ENCODE measurements around the gene APOC3. TPM values are rescaled to one million over a fixed set of nuclear protein-coding genes. Genes with fewer than 3 reads are reported as not detected.

The APOC3 gene
- total and polyA plus RNA-seq, 7 experiments from 2014 or later = not detected

GRCh38 chr11:116826751-116827431, 2.8 kb upstream of the APOC3 start:
- H3K36me3 ChIP-seq (ENCODE audit: control insufficient read depth in 2 of 3, insufficient read depth in 3 of 3, low read length in 3 of 3) = no peaks in the 10 kb centered on the region
- no peak overlapping the region for H3K4me3 ChIP-seq (ENCODE audit: low read length)
- no peaks in the 10 kb centered on the region for H3K4me1 ChIP-seq (ENCODE audit: control insufficient read depth in 2 of 2, insufficient read depth in 2 of 2, low read length in 2 of 2)
- no peak for ATAC-seq
- H3K9me3 ChIP-seq (ENCODE audit: control insufficient read depth in 2 of 3, low read length in 3 of 3) = no peaks in the 10 kb centered on the region
- H3K36me3 Mint-ChIP-seq = no peaks in the 10 kb centered on the region
- no peaks in the 10 kb centered on the region for H3K27me3 ChIP-seq (ENCODE audit: control insufficient read depth in 2 of 2, insufficient read depth in 2 of 2, low read length in 2 of 2)
- no peaks in the 10 kb centered on the region for H3K9me3 Mint-ChIP-seq
- no peak overlapping the region for H3K4me3 Mint-ChIP-seq
- CTCF ChIA-PET = no interaction called here
- POLR2A ChIA-PET = no interaction called here
- H3K27me3 Mint-ChIP-seq = no peaks in the 10 kb centered on the region
- no peak overlapping the region for H3K27ac Mint-ChIP-seq
- H3K27ac ChIP-seq (ENCODE audit: low read depth, low read length) = no peak overlapping the region
- intact Hi-C loops (cut with micrococcal nuclease) = no loop called here
- no peaks in the 10 kb centered on the region for H3K4me1 Mint-ChIP-seq
- DNase-seq = no peak

GRCh38 chr11:116827461-116827860, 2.2 kb upstream of the APOC3 start:
- ATAC-seq (no peak), DNase-seq (no peak)
- Mint-ChIP-seq H3K4me1 (no peaks in the 10 kb centered on the region), H3K4me3 (no peak overlapping the region), H3K36me3 (no peaks in the 10 kb centered on the region), H3K27me3 (no peaks in the 10 kb centered on the region), H3K9me3 (no peaks in the 10 kb centered on the region), H3K27ac (no peak overlapping the region)
- H3K4me3 ChIP-seq (ENCODE audit: low read length) = no peak overlapping the region
- intact Hi-C loops (cut with micrococcal nuclease) = no loop called here
- no peaks in the 10 kb centered on the region for H3K4me1 ChIP-seq (ENCODE audit: control insufficient read depth in 2 of 2, insufficient read depth in 2 of 2, low read length in 2 of 2)
- H3K27ac ChIP-seq (ENCODE audit: low read depth, low read length) = no peak overlapping the region
- POLR2A ChIA-PET = no interaction called here
- H3K9me3 ChIP-seq (ENCODE audit: control insufficient read depth in 2 of 3, low read length in 3 of 3) = no peaks in the 10 kb centered on the region
- CTCF ChIA-PET = no interaction called here
- H3K27me3 ChIP-seq (ENCODE audit: control insufficient read depth in 2 of 2, insufficient read depth in 2 of 2, low read length in 2 of 2) = no peaks in the 10 kb centered on the region
- no peaks in the 10 kb centered on the region for H3K36me3 ChIP-seq (ENCODE audit: control insufficient read depth in 2 of 3, insufficient read depth in 3 of 3, low read length in 3 of 3)

GRCh38 chr11:116828632-116829524, 829 bp upstream of the APOC3 start:
- CTCF ChIA-PET = no interaction called here
- POLR2A ChIA-PET = no interaction called here
- no peak overlapping the region for H3K27ac ChIP-seq (ENCODE audit: low read depth, low read length)
- no peak overlapping the region for H3K4me3 ChIP-seq (ENCODE audit: low read length)
- H3K36me3 ChIP-seq (ENCODE audit: control insufficient read depth in 2 of 3, insufficient read depth in 3 of 3, low read length in 3 of 3) = no peaks in the 10 kb centered on the region
- Mint-ChIP-seq H3K4me3 (no peak overlapping the region), H3K9me3 (no peaks in the 10 kb centered on the region), H3K27ac (no peak overlapping the region), H3K36me3 (no peaks in the 10 kb centered on the region), H3K27me3 (no peaks in the 10 kb centered on the region), H3K4me1 (no peaks in the 10 kb centered on the region)
- ATAC-seq = no peak
- no peak for DNase-seq
- no peaks in the 10 kb centered on the region for H3K9me3 ChIP-seq (ENCODE audit: control insufficient read depth in 2 of 3, low read length in 3 of 3)
- intact Hi-C loops (cut with micrococcal nuclease) = no loop called here
- no peaks in the 10 kb centered on the region for H3K27me3 ChIP-seq (ENCODE audit: control insufficient read depth in 2 of 2, insufficient read depth in 2 of 2, low read length in 2 of 2)
- H3K4me1 ChIP-seq (ENCODE audit: control insufficient read depth in 2 of 2, insufficient read depth in 2 of 2, low read length in 2 of 2) = no peaks in the 10 kb centered on the region

GRCh38 chr11:116830184-116830912, 641 bp downstream of the APOC3 start:
- no peaks in the 10 kb centered on the region for H3K9me3 Mint-ChIP-seq
- peaks cover under 1 to 8% (median 7%) of the 10 kb centered on the region in 7 donors for H3K4me1 Mint-ChIP-seq
- H3K27ac Mint-ChIP-seq = no peak overlapping the region
- Histone ChIP-seq H3K4me1 (ENCODE audit: control insufficient read depth in 2 of 2, insufficient read depth in 2 of 2, low read length in 2 of 2) (peaks cover 0 to 3% of the 10 kb centered on the region in 2 donors), H3K27me3 (ENCODE audit: control insufficient read depth in 2 of 2, insufficient read depth in 2 of 2, low read length in 2 of 2) (no peaks in the 10 kb centered on the region), H3K36me3 (ENCODE audit: control insufficient read depth in 2 of 3, insufficient read depth in 3 of 3, low read length in 3 of 3) (no peaks in the 10 kb centered on the region), H3K4me3 (ENCODE audit: low read length) (no peak overlapping the region), H3K27ac (ENCODE audit: low read depth, low read length) (no peak overlapping the region), H3K9me3 (ENCODE audit: control insufficient read depth in 2 of 3, low read length in 3 of 3) (no peaks in the 10 kb centered on the region)
- H3K4me3 Mint-ChIP-seq = no peak overlapping the region
- peaks cover 0 to 4% (median 0%) of the 10 kb centered on the region in 5 donors for H3K27me3 Mint-ChIP-seq
- H3K36me3 Mint-ChIP-seq = no peaks in the 10 kb centered on the region
- ATAC-seq = no peak
- ChIA-PET POLR2A (no interaction called here), CTCF (interaction anchor here (0.6 to 1.7 kb wide), 2 partner anchors 9 to 49 kb away, joined by 3 to 4 read pairs; no protein-coding TSS in a partner anchor)
- intact Hi-C loops (cut with micrococcal nuclease) = no loop called here
- DNase-seq = no peak

GRCh38 chr11:116831790-116832349, 2.2 kb downstream of the APOC3 start:
- Mint-ChIP-seq H3K4me3 (no peak overlapping the region), H3K9me3 (no peaks in the 10 kb centered on the region), H3K4me1 (peaks cover 4 to 17% (median 9%) of the 10 kb centered on the region in 7 donors), H3K27ac (no peak overlapping the region), H3K27me3 (peaks cover 0 to 4% (median 0%) of the 10 kb centered on the region in 5 donors), H3K36me3 (no peaks in the 10 kb centered on the region)
- Histone ChIP-seq H3K4me1 (ENCODE audit: control insufficient read depth in 2 of 2, insufficient read depth in 2 of 2, low read length in 2 of 2) (peaks cover 4 to 9% of the 10 kb centered on the region in 2 donors), H3K4me3 (ENCODE audit: low read length) (no peak overlapping the region), H3K9me3 (ENCODE audit: control insufficient read depth in 2 of 3, low read length in 3 of 3) (no peaks in the 10 kb centered on the region), H3K27me3 (ENCODE audit: control insufficient read depth in 2 of 2, insufficient read depth in 2 of 2, low read length in 2 of 2) (no peaks in the 10 kb centered on the region), H3K36me3 (ENCODE audit: control insufficient read depth in 2 of 3, insufficient read depth in 3 of 3, low read length in 3 of 3) (no peaks in the 10 kb centered on the region), H3K27ac (ENCODE audit: low read depth, low read length) (no peak overlapping the region)
- ChIA-PET POLR2A (no interaction called here), CTCF (interaction anchor here (1.7 kb wide), 1 partner anchor 10 kb away, joined by 4 read pairs; no protein-coding TSS in a partner anchor)
- no peak for DNase-seq
- intact Hi-C loops (cut with micrococcal nuclease) = no loop called here
- no peak for ATAC-seq

GRCh38 chr11:116832350-116833290, 2.9 kb downstream of the APOC3 start:
- Mint-ChIP-seq H3K4me3 (no peak overlapping the region), H3K27ac (peak overlapping the region in 1 of 9 donors; percentile 42), H3K27me3 (peaks cover 0 to 4% (median 0%) of the 10 kb centered on the region in 5 donors), H3K36me3 (no peaks in the 10 kb centered on the region), H3K4me1 (peaks cover 4 to 17% (median 9%) of the 10 kb centered on the region in 7 donors), H3K9me3 (no peaks in the 10 kb centered on the region)
- peaks cover 4 to 9% of the 10 kb centered on the region in 2 donors for H3K4me1 ChIP-seq (ENCODE audit: control insufficient read depth in 2 of 2, insufficient read depth in 2 of 2, low read length in 2 of 2)
- H3K27ac ChIP-seq (ENCODE audit: low read depth, low read length) = no peak overlapping the region
- no peaks in the 10 kb centered on the region for H3K36me3 ChIP-seq (ENCODE audit: control insufficient read depth in 2 of 3, insufficient read depth in 3 of 3, low read length in 3 of 3)
- POLR2A ChIA-PET = interaction anchor here (0.6 to 1.0 kb wide), 2 partner anchors 10 to 466 kb away, joined by 3 read pairs; no protein-coding TSS in a partner anchor
- DNase-seq (no peak), ATAC-seq (no peak)
- no peaks in the 10 kb centered on the region for H3K9me3 ChIP-seq (ENCODE audit: control insufficient read depth in 2 of 3, low read length in 3 of 3)
- no peak overlapping the region for H3K4me3 ChIP-seq (ENCODE audit: low read length)
- CTCF ChIA-PET = no interaction called here
- intact Hi-C loops (cut with micrococcal nuclease) = no loop called here
- no peaks in the 10 kb centered on the region for H3K27me3 ChIP-seq (ENCODE audit: control insufficient read depth in 2 of 2, insufficient read depth in 2 of 2, low read length in 2 of 2)

Data from naive thymus-derived CD4-positive, alpha-beta T cell (primary cell).